HG02759 (cell line): ENCODE measurements around the gene IPPK.
"Not testable (repeated sequence)": the region's sequence is repeated elsewhere in the genome, so short reads cannot be mapped to it uniquely, and the experiment has no call there.

Experiments used
- ATAC-seq: cut with Tn5 transposase; IDR thresholded peaks from one replicate; pipeline ENCODE4 v1.9.1; 2021; ENCODE audit warnings: mild to moderate bottlenecking, moderate library complexity; ENCODE audit not compliant: unreplicated experiment

Gene IPPK

DNA sequence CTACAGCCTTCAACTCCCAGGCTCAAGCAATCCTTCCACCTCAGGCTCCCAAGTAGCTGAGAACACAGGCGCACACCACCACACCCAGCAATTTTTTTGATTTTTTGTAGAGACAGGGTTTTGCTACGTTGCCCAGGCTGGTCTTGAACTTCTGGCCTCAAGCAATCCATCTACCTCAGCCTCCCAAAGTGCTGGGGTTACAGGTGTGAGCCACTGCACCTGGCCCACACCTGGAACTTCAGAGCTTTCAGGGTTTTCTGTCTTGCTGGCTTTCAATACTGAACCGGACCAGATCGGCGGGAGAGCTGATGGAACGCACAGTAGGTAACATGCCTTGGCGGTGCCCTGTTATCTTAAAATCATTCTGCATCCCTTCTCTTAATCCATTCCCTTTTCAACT lies 30.8 kb downstream of the IPPK start:
- no peak for ATAC-seq

DNA sequence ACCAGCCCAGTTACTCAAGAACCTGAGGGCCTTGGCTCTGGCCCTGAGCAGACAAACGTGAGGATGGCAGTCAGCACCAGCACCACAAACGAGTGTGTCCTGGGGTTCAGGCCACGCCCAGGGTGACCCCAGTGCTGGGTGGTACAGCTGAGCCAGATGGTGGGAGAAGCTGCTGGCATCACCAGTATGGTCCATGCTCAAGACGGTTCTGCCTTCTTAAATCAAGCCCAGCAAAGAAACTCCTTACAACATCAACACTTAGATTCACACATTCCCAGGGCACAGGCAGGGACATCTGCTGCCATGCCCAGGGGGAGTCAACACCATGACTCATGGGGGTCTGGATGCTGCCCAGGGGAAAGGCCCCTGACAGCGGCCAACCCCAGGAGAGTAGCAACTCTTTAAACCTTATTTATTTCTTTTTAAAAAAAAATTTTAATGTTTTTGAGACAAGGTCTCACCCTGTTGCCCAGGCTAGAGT lies 31.3 kb downstream of the IPPK start:
- no peak for ATAC-seq

DNA sequence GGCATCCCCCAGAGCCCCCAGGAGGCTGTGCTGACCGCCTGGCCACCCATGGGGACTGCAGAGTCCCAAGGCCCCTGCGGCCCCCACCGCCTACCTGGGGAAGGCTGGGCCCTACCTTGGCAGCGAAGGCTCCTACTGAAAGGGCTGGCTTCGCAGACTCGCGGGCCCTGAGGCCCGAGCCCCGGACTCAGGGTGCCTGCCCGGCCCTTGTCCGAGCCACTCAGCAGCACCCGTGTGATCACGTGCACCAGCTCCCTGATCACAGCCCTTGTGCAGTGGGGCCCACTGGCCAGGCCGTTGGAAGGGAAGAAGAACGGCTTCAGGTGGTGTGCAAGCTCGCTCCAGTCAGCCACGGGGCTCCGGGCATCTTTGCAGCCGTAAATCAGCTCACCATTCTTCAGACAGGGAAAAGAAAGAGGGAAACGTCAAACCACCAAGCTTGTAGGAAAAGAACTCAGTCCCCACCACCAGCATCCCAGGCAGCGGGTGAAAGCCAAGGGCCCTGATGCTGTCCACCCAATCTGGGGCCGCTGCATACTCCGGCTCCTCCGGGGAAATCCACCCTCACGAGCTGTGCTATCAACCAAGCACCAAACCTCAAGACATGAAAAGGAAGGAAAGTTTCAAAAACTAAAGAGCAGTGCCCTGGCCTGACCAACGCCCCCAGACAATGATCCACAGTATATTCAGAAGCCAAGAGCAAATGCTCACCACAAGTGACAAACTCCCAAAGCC lies 31.9 kb downstream of the IPPK start:
- ATAC-seq = no peak

DNA sequence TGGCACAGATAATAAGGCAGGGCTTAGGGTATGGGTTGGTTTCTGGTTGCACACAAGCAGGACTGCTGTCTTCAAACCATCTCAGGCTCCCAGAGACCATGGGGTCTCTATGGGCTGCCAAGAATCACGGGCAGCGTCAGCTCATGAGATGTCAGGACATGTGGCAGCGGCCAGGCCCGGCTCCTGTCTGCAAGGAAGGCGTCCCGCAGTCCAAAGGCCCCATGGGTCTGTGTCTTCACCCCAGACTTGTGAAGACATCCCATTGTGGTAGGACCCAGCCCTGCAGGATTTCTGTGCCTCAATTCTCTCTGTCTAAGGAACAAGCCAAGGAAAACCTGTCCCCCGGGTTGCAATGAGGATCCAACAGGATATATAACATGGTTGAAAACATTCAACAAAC lies 32.6 kb downstream of the IPPK start:
- ATAC-seq = no peak

DNA sequence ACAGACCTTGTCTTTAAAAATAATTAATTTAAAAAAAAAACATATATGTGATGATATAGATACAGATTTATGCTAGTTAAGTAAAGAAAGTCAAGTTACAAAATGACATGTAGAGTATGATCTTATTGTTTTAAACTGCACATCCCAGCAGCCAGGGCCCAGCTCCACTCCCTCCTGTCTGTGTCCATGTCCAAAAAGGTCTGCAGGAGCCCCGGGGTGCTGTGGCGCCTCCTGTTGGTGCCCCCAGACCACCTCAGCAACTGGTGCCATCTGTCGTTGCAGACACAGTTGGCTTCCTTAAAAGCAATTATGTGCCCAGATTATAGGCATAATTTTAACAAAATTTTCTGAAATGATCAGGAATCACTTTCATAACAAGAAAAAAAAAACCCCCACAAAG lies 33.3 kb downstream of the IPPK start:
- no peak for ATAC-seq

DNA sequence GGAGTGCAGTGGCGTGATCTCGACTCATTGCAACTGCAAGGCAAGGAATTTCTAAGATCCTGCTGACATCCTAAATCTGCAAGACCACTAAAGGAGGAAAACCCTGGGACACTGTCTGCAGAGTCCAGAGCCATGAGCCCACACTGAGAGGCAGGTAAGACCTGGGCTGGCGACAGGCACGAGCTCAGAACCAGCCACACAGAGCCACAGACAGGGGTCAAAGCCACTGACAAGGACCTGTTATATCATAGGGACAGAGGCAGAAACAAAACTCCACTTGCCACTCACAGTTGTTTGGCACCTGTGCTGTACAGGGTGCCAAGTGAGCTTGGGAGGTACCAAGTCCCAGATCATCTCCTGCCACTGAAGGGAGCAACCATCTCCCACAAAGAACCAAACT lies 34.2 kb downstream of the IPPK start:
- no peak for ATAC-seq

DNA sequence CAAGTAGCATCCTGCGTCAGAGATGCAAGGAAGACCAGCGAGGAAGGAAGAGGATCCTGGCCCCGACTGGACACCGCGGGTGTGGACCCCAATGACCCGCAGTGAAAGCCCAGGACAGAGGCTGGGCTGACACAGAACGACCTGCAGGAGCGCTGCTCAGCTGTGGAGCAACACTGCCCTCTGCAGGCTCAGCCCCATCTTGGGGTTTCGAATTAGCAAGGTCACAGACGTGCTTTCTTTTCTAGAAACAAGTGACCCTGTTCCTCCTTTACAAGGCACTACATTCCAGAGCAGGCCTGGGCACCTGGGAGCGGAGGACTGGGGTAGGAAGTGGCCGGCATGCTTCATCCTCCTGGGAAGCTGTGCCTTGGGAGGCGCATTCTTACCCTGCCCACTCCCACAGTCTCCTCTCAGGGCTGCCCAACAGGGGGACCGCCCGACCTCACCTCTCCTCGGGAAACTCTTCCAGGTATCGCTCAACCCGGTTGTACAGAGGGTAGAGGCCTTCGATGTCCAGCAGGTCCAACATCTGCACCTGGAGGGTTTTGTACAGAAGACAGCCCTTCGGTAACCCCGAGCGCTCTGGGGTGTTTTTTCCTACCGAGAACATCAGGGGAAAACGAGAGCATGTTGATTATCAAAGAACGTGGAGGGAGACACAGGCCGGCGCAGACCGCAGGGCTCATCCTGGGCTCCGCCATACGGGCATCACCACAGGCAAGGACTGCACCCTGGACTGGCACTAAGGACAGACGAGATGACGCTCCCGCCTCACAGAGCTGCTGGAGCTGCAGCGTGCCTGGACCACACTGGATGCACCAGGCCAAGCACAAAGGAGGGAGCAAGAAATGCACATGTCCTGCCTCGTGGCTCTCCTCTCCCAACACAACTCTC lies 35.0 kb downstream of the IPPK start:
- peak; percentile 73 for ATAC-seq

DNA sequence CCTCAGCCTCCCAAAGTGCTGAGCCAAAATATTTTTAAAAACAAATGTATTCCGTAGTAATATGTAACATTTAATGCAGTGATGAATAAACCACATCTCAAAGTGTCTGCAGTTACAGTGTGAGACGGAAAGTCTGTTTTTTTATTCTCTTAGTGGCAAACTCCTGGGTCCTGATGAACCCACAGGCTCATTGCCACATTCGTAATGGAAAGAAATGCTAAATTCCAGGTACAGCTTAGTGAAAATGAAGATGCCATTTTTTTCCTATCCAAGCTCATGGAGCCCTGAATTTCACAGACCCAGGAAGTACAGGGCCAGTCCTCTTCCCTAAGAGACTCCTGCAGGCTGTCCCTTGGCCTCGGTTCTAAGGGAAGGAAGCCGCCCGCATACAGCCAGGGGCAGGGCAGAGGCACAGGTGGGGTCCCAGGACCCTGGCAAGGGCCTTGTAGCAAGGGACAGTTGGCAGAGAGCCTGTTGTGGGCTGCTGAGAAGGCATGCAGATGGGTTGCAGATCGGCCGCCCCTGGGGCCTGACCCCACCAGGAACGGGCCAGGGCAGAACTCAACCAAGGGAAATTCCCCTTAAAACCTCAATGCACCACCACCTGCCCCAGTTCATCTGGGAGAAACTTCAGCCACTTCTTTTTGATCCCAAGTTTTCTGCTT lies 36.2 kb downstream of the IPPK start:
- no peak for ATAC-seq

DNA sequence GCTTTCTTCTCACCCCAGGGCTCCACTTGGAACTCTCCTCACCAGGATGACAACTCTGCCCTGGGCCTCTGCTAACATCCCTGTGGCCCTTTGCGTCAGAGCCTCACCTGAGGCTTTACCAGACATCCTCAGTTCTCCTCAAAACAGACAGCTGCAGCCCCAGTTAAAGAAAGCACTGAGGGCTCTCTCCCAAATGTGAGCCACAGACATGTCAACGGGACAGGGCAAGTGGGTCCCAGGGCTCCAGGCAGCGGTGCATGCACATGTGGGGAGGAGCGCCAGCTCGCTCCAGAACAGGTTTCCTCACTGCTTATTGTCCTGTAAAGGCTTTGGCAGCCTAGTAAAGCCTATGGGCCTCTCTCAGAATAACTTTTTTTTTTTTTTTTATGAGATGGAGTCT lies 37.3 kb downstream of the IPPK start:
- no peak for ATAC-seq

DNA sequence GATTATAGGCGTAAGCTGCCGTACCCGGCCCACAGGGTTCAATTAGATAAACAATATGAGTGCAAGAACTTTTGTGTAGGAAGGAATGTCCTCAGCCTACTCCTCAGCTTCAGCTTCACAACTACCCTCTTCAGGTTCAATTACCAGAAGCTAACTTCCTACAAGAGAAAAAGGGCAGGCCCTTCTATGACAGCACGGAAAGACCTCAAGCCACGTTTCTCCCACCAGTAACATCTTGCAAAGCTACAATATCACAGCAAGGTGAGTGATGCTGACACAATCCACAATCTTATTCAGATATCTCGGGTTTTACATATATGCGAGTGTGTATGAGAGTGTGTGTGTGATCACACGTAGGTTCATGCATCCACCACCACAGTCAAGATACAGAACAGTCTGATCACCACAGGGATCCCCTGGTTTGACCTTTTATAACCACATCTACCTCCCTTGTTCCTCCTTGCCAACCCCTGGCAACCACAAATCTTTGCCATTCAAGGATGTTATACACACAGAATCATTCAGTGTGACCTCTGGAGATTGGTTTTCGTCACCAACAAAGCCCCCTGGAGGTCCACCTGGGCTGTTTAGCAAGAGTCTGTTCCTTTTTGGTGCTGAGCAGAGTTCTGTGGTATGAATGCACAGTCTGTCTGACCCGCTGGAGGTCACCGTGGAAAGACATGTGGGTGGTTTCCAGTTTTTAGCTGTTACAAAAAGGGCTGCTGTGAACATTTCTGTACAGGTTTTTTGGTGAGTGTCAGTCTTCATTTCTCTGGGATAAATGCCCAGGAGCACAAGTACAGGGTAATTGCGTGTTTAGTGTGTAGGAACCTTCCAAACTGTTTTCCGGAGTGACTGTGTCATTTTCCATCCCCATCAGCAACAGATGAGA lies 38.2 kb downstream of the IPPK start:
- ATAC-seq = no peak

DNA sequence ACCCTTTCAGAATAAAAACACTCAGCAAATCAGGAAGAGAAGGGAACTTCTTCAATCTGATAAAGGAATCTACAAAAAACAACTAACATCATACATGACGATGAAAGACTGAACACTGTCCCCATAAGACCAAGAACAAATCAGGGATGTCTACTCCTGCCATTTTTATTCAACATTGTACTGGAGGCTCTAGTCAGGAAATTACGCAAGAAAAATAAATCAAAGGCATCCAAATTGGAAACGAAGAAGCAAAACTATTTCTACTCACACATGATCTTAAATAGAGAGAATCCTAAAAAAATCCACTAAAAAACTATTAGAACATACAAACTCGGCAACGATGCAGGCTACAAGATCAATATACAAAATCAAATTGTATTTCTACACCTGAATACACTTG lies 42.3 kb downstream of the IPPK start:
- no peak for ATAC-seq

DNA sequence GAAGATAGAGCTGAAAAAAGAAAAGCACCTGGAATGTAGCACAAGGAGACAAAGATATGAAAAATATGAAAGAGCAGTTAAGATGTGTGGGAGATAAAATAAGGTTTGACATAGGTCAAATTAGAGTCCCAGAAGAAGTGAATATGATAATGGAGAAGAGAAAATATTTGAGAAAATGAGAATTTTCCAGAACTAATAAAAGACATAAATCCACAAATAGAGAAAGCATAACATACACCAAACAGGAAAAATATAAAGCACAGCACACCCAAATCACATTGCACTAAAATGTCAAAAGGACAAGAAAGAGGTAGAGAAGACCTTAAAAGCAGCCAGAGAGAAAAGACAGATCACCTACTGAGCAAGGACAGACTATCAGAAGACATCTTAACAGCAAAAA lies 43.4 kb downstream of the IPPK start:
- no peak for ATAC-seq

DNA sequence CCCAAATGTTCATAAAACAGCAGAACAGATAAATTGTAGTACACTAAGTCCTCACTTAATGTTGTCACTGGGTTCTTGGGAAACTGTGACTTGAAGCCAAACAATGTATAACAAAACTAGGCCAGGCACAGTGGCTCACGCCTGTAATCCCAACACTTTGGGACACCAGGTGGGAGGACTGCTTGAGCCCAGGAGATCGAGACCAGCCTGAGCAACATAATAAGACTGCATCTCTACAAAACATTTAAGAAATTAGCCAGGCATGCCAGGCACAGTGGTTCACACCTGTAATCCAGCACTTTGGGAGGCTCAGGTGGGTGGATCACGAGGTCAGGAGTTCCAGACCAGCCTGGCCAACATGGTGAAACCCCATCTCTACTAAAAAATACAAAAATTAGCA lies 46.0 kb downstream of the IPPK start:
- not testable (repeated sequence) for ATAC-seq

DNA sequence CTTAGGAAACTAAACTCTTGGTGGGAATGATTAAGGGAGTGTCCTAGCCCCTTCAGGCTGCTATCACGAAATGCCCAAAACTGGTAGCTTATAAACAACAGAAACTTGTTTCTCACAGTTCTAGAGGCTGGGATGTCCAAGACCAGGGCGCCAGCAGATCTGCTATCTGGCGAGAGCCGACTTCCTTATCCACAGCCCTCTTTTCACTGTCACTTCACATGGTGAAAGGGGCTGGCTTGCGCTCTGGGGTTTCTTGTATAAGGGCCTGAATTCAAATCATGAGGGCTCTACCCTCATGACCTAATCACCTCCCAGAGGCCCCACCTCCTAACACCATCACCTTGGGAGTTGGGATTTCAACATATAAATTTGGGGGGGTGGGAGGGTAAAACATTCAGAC lies 49.1 kb downstream of the IPPK start:
- no peak for ATAC-seq

DNA sequence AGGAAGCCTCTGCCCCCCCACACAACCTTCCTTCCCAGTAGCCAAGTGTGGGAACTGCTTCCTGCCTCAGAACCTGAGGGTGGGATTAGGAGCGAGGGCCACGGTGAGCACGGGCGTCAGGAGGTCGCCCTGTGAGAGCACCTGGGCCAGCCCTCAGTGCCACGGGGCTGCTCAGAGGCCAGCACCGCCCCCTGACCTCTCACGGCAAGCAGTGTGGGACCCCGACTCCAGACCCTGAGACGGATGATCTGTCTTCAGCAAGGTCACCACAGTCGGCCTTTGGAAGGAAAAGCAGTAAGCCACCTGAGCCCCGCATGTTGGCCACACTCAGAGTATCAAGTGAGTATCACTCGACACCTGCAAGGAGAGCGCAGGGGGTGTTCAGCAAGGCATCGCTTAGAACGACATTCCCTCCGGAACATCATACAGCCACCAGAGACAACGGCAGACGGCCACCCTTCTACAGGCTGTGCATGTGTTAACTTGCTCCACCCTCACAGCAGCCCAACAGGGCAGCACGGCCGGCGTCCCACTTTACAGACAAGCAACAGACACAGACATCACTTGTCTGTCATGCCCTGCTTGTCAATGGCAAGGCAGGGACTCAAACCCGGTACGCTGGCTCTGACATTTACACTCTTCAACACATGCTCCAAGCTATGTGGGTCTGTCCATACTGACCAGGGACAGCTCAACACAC lies 50.2 kb downstream of the IPPK start:
- ATAC-seq = no peak

DNA sequence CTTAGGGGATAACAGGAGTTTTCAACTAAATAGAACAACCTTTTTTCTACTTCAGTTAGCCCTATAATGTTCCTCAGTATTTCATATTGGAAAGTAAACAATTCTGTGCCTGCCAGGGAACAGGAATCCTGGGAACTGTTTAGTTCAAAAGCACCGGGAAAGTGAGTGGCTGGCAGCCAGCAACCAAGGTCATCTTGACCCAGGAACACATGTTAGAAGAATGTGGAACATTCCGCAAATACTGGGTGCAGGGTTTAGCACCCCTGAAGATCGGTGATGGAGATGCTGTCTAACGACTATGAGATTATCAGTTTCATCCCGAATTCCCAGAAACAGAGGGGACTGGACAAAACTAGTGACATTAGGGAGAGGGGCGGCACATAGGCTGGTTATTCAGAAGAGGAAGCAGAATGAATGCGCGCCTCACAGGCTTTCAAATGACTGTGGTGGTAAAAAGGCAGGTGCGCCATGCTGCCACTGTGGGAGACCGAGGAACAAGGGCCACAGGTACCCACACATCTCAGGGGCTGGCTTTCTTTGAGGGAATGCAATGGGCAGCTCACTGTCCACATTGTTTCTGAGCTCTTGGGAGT lies 51.2 kb downstream of the IPPK start:
- no peak for ATAC-seq

DNA sequence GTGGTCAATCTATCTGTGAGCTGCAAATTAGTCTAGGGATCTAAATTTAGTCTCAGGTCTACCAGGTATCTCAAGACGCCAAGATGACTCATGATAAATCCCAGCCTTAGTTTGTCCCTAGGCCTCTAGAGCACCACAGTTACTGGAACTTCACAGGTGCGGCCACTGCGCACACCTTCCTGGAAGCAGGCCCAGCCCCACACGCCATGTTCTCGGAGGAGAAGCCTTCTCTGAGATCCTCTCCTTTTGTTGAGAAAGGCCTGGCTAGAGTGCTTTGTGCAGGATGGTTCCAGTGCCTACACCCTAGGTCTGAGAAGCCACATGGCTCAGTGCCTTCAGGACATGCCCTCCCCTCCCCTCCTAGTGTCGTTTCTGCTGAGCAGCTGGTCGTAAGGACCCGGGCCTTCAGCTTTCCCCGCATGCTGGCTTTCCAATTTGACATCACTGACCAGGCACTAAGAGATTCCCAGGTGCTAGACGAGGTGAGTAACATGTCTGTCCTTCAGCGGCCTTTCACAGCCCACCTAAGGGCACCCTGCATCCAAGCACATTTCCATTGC lies 51.9 kb downstream of the IPPK start:
- no peak for ATAC-seq

DNA sequence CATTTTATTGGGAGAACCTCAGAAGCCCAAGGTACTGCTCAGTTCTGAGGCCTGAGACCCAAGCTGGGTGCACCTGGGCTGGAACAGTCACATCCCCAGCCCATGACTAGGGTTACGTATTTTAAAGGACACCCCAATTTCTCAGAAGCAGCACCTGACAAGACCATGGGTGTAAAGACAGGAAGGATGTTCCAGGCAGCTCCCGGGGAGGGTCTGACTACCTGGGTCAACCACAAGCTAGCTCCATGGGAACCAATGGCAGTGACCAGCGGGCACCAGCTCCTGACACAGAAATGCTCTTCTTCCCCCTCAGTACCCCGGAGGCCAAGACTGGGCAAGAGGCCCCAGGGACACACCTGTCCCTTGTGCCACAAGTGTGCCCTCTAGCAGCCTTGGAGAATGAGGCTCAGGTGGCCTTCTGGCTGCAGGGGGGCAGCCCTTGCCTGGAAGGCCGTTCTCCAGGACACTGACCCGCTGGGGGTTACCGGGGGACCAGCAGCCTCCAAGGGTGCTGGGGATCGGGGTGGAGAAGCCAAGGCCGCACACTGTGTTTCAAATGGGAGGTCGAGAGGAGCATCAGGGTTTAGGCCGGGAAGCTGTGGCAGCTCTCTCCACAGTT lies 52.6 kb downstream of the IPPK start:
- no peak for ATAC-seq

DNA sequence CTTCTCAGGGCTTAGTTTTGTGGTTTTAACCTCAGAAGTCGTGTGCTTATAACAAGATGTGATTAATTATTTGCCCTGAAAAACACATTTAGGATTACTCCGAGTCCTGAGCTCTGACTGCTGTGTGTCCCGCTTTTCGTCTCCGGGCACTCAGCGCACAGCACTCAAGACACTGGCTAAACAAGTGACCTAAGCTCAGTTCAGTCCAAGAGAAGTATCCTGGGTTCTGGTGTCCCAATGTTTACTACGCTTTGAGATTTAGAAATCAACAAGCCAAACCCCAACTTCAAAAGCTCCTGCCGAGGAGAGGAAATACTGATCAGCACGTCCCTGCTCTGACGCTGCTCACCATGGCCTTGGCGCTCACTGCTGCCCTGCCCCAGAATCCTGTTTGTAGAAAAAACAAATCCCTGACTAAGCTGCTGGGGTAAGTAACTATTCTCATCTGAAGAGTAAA lies 53.2 kb downstream of the IPPK start:
- ATAC-seq = no peak
